ENCODE results near the gene MCCD1. TPM values are rescaled to one million over a fixed set of nuclear protein-coding genes. Genes with fewer than 3 reads are reported as not detected.
"Not testable (repeated sequence)": the region's sequence is repeated elsewhere in the genome, so short reads cannot be mapped to it uniquely, and the experiment has no call there.

The MCCD1 gene
- total RNA-seq, 4 donors from 2014 or later, result not detected

GRCh38 chr6:31485055-31485454 lies 43.7 kb upstream of the MCCD1 start:
- Histone ChIP-seq H3K27me3 (no peaks in the 10 kb centered on the region), H3K36me3 (no peaks in the 10 kb centered on the region), H3K4me1 (no peaks in the 10 kb centered on the region), H3K4me3 (no peak overlapping the region), H3K27ac (no peak overlapping the region), H3K9me3 (no peaks in the 10 kb centered on the region)
- no peak for DNase-seq (ENCODE audit: low spot score in 2 of 2)
- TF ChIP-seq EP300 (IDR thresholded peaks at IDR 0.05) (no peak), POLR2A (IDR thresholded peaks at IDR 0.05) (no peak), POLR2AphosphoS5 (IDR thresholded peaks at IDR 0.05) (no peak)
- WGBS, result 78% methylated on average over 1 of the region's 1 CpG

DNA sequence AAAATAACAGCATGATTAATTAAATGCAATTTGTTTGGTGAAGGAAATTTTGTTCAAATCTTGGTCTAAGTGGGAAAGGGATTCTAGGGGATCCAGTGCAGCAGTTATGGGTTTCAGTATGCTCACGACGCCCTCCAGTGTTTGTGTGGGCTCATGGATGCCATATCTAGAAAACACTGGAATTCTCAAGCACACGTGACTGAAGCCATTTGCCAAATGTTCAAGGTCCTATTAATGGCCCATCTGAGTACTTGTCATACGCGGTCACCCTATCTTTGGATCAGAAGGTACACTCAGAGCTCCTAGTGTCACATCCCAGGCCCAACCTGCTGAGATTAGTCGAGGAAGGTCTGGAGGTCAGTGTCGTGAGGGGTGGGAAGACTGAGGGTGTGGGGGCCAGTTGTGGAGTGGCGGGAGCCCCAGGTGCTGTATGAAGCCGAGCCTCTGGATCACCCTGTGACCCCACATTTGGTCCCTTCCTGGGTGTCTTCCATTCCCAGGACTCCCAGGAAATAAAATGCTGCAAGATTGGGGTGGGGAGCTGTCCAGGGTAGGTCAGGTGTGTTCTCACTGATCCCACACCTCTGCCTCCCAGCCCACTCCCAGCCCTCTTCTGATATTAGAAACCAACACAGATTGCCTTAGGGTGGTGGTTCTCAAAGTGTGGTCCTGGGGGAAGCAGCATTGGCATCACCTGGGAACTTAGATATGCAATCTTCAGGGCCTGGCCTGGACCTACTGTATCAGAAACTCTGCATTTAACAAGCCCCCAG lies 42.5 kb upstream of the MCCD1 start:
- H3K4me1 ChIP-seq; DNase-seq (ENCODE audit: low spot score in 2 of 2); H3K27ac ChIP-seq; H3K27me3 ChIP-seq; H3K36me3 ChIP-seq; H3K9me3 ChIP-seq; H3K4me3 ChIP-seq: not testable (repeated sequence)
- no CpG with 5 or more reads among the region's 9 CpGs for WGBS

GRCh38 chr6:31487674-31488073 lies 41.1 kb upstream of the MCCD1 start:
- not testable (repeated sequence) for H3K27ac ChIP-seq

DNA sequence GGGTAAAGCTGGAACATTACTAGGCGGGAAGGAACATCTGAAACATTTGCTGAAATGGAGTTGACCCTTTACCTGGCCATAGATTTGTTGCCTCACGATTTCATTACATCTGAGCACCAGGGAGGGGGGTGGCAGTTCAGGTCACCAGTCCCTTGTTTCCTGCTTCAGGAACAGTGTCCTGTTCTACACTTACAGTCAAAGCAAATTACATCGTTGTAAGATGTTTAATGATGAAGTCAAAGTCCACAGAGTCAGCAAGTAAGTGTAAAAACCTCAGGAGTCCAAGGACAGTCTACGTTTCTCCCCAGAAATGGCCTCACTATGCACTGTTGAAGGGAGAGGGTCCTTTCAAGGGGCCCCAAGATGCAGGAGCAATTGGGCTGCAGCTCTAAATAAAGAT lies 39.7 kb upstream of the MCCD1 start:
- H3K9me3 ChIP-seq, result no peaks in the 10 kb centered on the region
- no peak overlapping the region for H3K4me3 ChIP-seq
- no peak for DNase-seq (ENCODE audit: low spot score in 2 of 2)
- TF ChIP-seq POLR2AphosphoS5 (IDR thresholded peaks at IDR 0.05) (no peak), POLR2A (IDR thresholded peaks at IDR 0.05) (no peak), EP300 (IDR thresholded peaks at IDR 0.05) (no peak)
- TF ChIP-seq, protein P1, sequence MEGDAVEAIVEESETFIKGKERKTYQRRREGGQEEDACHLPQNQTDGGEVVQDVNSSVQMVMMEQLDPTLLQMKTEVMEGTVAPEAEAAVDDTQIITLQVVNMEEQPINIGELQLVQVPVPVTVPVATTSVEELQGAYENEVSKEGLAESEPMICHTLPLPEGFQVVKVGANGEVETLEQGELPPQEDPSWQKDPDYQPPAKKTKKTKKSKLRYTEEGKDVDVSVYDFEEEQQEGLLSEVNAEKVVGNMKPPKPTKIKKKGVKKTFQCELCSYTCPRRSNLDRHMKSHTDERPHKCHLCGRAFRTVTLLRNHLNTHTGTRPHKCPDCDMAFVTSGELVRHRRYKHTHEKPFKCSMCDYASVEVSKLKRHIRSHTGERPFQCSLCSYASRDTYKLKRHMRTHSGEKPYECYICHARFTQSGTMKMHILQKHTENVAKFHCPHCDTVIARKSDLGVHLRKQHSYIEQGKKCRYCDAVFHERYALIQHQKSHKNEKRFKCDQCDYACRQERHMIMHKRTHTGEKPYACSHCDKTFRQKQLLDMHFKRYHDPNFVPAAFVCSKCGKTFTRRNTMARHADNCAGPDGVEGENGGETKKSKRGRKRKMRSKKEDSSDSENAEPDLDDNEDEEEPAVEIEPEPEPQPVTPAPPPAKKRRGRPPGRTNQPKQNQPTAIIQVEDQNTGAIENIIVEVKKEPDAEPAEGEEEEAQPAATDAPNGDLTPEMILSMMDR (IDR thresholded peaks at IDR 0.05), result no peak
- no peak overlapping the region for H3K27ac ChIP-seq
- 86% methylated on average over 4 of the region's 4 CpGs for WGBS
- H3K36me3 ChIP-seq, result no peaks in the 10 kb centered on the region
- H3K4me1 ChIP-seq, result peaks cover 10% of the 10 kb centered on the region
- H3K27me3 ChIP-seq, result no peaks in the 10 kb centered on the region

More at GRCh38 chr6:31487674-31488073, 41.1 kb upstream of the MCCD1 start:
- peak in 1 of 2 donors; percentile 20 for DNase-seq (ENCODE audit: low spot score in 2 of 2)
- H3K36me3 ChIP-seq, H3K4me3 ChIP-seq, H3K4me1 ChIP-seq, H3K27me3 ChIP-seq, H3K9me3 ChIP-seq: not testable (repeated sequence)
- WGBS, result 81% methylated on average over 6 of the region's 6 CpGs

GRCh38 chr6:31490115-31490873 lies 38.5 kb upstream of the MCCD1 start:
- 64% methylated on average over 16 of the region's 16 CpGs for WGBS
- Histone ChIP-seq H3K27me3 (no peaks in the 10 kb centered on the region), H3K9me3 (no peaks in the 10 kb centered on the region), H3K4me3 (no peak overlapping the region), H3K36me3 (no peaks in the 10 kb centered on the region), H3K27ac (no peak overlapping the region), H3K4me1 (peaks cover 12% of the 10 kb centered on the region)
- TF ChIP-seq POLR2A (IDR thresholded peaks at IDR 0.05) (no peak), POLR2AphosphoS5 (IDR thresholded peaks at IDR 0.05) (no peak), EP300 (IDR thresholded peaks at IDR 0.05) (no peak)
- TF ChIP-seq, protein P1 (IDR thresholded peaks at IDR 0.05), result no peak
- peak in 1 of 2 donors; percentile 45 for DNase-seq (ENCODE audit: low spot score in 2 of 2)

DNA sequence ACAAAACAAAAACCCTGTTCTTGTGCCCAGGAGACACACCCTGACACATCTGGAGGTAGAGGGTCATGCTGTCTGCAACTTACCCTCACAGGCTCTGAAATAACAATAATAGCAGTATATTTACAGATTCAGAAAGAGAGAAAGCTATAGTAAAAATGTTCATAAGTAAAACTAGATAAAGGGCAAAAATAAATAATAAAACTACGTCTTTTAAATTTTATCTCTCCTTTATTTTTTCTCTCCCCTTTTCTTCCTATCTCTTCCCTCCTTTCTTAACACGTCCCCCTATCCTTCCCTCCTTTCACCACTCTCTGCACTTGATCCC lies 35.2 kb upstream of the MCCD1 start:
- H3K27me3 ChIP-seq; H3K27ac ChIP-seq; DNase-seq (ENCODE audit: low spot score in 2 of 2); H3K9me3 ChIP-seq; H3K36me3 ChIP-seq: not testable (repeated sequence)
- Histone ChIP-seq H3K4me1 (peaks cover 28% of the 10 kb centered on the region), H3K4me3 (peak overlapping the region; percentile 59)
- 2% methylated on average over 2 of the region's 2 CpGs for WGBS

DNA sequence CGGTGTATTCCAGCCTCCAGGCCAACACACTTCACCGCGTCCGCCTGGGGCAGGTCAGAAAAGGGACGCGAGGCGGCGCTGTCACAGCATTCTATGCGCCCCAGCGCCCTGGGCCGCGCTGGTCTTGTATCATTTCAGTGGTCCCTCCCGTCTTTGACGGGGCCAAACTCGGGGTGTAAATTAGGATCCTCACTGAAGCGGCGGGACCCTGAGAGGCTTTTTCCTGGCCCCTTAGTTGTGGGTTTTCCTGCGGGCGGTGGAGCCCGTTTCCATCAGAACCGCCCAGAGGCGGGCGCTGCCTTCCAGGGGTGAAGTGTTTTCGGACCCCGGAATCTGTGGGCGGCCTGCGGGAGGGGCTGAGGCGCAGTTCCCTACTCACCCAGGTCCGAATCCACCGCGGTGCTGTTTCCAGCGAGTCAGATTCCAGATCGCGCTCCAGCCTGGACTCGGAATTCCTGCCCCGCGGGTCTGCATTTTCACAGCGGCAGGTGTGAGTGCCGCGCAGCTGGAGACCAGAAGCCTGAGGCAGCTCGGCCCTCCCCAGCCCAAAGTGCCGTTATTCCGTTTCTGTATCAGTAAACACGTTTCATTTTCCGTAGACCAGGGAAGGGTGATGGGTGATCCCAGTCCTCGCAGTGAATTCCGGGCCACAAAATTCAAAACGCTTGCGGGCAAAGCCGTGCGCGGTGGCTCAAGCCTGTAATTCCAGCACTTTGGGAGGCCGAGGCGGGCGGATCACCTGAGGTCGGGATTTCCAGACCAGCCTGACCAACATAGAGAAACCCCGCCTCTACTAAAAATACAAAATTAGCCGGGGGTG lies 34.7 kb upstream of the MCCD1 start:
- TF ChIP-seq EP300 (IDR thresholded peaks at IDR 0.05), result no peak
- no peak for TF ChIP-seq POLR2AphosphoS5 (IDR thresholded peaks at IDR 0.05)
- TF ChIP-seq, protein P1 (IDR thresholded peaks at IDR 0.05), result peak; percentile 76 to 88
- Histone ChIP-seq H3K4me1 (peaks cover 34% of the 10 kb centered on the region), H3K27me3 (peaks cover 5% of the 10 kb centered on the region), H3K27ac (peak overlapping the region; percentile 68), H3K9me3 (no peaks in the 10 kb centered on the region), H3K4me3 (peak overlapping the region; percentile 59), H3K36me3 (no peaks in the 10 kb centered on the region)
- peak; percentile 87 to 90 for DNase-seq (ENCODE audit: low spot score in 2 of 2)
- under 1% methylated on average over 45 of the region's 58 CpGs for WGBS

Data from suprapubic skin (tissue), 4 donors.